Astrocyte of the spinal cord (primary cell): Measurements from ENCODE around the gene DOK3.

ENCODE experiments used
- DNase-seq: peaks from one replicate; pipeline ENCODE4 v3.0.0; 2011; ENCODE audit warnings: low read depth, low spot score
- H3K4me3 ChIP-seq: 2 replicates; pipeline ENCODE4 v1.5.1; 2011; ENCODE audit warnings: low read depth, mild to moderate bottlenecking, low read length, moderate library complexity
- CTCF ChIP-seq: IDR thresholded peaks from 2 replicates; pipeline ENCODE4 v1.5.1; 2012; ENCODE audit warnings: low read depth, mild to moderate bottlenecking, low read length, inconsistent platforms
- in situ Hi-C: cut with HindIII; loops from 2 replicates; pipeline ENCODE4 v1.10.0; 2017; ENCODE audit warnings: low sequenced_read_pairs

The DOK3 gene

DNA sequence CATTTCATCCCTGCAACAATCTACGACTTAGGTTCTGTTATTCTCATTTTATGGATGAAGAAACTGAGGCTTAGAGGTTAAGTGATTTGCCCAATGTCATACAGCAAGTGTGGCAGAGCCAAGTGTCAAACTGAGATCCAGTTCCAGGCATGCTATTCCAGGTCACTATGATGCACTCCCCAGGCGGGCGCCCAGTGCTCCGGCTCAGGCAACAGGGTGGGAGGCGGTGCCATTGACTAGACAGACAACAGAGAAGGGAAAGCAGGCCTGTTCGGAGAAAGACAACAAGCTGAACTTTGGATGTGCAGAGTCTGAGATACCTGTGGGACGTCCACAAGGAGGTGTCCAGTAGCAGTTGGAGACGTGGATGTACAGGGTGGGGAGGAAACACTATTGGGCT, 18.0 kb upstream of the DOK3 start:
- TF ChIP-seq CTCF, result no peak
- in situ Hi-C loops, result no loop called here
- H3K4me3 ChIP-seq, result no peak overlapping the region
- no peak for DNase-seq

GRCh38 chr5:177526791-177527190, 17.2 kb upstream of the DOK3 start:
- no peak overlapping the region for H3K4me3 ChIP-seq
- in situ Hi-C loops, result no loop called here
- DNase-seq, result no peak
- no peak for TF ChIP-seq CTCF

GRCh38 chr5:177526191-177526590, 16.6 kb upstream of the DOK3 start:
- TF ChIP-seq CTCF, result no peak
- H3K4me3 ChIP-seq, result no peak overlapping the region
- in situ Hi-C loops, result no loop called here
- no peak for DNase-seq

GRCh38 chr5:177524941-177525655, 15.5 kb upstream of the DOK3 start:
- DNase-seq, result no peak
- no peak for TF ChIP-seq CTCF
- in situ Hi-C loops, result no loop called here
- no peak overlapping the region for H3K4me3 ChIP-seq

DNA sequence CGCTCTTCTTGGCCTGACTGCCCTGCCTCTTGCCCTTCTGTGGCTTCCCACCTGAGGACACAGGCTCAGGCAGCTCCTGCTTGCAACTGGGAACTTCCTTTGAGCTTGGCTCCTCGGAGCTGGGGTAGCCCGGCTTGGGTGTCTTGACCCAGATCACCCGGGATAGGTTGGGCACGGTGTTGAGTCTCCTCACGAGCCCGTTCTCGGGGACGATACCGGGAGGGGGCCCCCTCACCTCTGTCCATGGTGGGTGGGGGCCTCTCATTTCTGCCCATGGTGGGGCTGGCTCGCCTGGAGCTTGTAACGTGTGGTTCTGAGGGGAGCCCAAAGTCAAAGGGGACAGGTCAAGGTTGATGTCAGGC, 14.9 kb upstream of the DOK3 start:
- DNase-seq, result no peak
- in situ Hi-C loops, result no loop called here
- H3K4me3 ChIP-seq, result no peak overlapping the region
- no peak for TF ChIP-seq CTCF

- no peak overlapping the region for H3K4me3 ChIP-seq
- DNase-seq, result no peak
- in situ Hi-C loops, result no loop called here
- TF ChIP-seq CTCF, result no peak
These were observed 14.3 kb upstream of the DOK3 start for GRCh38 chr5:177523711-177524538.
